CD1c-positive myeloid dendritic cell (primary cell): ENCODE results near the gene RUVBL1.

ENCODE experiments used
- DNase-seq: peaks from one replicate; pipeline ENCODE4 v3.0.0-alpha.2; 2016; ENCODE audit errors: extremely low spot score

The RUVBL1 gene

DNA sequence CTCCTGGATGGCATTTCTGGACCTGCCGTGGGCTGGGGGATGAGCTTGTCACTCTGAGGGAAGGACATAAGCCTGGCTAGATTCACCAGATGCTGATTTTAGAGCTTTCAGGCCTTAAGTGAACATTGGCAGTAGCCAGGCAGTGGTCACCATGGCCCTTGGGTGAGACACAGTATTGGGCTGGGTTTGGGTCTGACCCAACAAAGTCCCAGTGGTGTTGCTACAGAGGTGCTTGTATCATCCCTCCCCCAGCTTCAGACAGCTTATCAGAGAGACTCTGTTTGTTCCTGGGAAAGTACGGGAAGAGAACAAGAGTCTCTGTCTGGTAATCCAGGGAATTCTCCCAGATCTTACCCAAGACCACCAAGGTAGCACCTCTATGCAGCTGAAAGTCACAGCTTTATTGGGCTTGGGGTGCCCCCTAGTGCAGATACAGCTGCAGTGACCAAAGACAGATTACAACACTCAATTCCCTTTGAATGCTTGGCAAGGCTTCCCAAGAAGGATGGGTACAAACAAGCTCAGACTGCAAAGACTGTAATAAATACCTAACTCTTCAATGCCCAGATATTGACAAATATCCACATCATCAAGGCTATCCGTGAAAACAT, 9.8 kb upstream of the RUVBL1 start:
- DNase-seq, result peak; percentile 49

DNA sequence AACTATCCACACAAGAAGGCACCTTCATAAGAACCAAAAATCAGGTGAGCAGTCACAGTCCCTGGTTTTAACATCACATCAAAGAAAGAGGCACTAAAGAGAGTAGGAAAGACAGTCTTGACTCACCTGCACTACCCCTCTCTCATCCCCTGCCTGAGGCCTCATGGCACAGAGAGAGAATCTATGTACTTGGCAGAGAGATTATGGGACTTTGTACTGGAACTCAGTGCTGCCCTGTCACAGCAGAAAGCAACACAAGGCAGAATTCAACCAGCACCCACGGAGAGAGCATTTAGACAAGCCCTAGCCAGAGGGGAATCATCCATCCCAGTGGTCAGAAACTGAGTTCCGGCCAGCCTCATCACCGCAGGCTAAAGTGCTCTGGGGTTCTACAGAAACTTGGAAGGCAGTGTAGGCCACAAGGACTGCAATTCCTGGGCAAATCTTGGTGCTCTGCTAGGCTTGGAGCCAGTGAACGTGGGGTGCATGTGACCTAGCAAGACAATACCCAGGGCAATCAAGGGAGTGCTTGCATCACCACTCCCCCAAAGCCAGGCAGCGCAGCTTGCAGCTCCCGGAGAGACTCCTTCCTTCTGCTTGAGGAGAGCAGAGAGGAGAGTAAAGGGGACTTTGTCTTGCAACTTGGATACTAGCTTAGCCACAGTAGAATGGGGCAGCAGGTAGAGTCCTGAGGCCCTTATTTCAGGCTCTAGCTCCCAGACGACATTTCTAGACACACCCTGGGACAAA, 8.5 kb upstream of the RUVBL1 start:
- no peak for DNase-seq

DNA sequence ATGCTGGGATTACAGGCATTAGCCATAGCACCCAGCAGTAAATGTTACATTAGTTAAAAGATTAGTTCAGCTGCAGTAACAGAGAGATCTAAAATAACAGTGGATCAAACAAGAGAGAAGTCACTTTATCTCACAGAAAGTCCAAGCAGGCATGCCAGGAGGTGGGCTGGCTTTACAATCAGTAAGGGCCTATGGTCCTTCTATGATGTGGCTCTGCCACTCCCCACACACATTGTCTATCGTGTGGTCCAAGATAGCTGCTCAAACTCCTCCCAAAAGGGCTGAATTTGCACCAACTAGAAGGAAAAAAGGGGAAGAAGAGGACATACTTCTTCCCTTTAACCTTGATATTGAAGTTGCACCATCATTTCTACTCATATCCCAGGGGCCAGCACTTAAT, 4.6 kb upstream of the RUVBL1 start:
- DNase-seq, result no peak

DNA sequence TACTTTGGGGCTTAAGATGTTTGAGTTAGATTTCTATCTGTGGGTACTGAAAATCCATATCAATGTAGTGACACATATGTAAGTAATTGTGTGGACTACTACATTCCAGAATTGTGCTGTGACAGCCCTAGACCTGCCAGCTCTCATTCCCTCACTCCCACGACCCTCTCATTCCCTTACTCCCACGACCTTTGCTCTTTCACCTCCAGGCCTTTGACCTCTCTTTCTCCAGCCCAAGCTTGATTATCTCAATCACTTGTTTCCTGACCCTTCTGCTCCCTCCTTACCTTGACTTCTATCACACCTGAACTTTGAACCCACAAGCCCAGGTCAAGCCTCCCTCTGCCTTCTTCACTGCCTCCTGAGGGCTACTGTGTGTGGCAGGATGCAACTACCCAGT, 3.6 kb upstream of the RUVBL1 start:
- DNase-seq, result no peak

DNA sequence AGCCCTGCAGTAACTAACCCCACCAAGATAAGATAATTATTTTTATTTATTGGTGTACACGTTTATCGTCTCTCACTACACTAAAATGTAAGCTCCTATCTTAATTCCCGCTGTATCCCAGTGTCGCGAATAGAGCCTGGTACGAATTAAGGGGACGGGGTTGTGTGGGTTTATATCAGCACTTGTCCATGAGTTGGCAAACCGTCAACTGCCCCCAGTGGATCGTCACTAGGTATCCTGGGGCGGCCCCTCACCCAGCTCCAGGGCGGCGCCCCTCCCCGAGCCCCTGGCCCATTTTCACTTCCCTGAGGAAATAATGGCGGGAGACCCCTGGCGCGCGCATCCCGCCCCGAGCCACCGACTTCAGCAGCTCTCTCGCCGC, 465 bp downstream of the RUVBL1 start:
- no peak for DNase-seq

DNA sequence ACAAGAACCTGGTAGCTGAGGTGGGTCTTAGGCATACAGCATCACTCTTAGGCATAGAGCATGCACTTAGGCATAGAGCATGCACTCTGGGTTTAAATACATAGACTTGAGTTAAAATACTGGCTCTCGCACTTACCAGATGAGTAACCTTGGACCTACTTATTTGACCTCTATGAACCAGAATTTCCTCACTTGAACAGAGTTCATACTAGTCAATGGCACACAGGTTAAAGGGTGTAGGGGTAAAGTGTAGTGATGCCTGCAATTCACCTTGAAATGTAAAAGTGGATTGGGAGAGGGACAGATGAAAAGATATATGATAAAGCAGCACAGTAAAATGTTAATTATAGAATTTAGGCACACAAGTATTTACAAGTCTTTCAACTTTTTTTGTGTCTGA, 1.6 kb downstream of the RUVBL1 start:
- DNase-seq, result no peak

DNA sequence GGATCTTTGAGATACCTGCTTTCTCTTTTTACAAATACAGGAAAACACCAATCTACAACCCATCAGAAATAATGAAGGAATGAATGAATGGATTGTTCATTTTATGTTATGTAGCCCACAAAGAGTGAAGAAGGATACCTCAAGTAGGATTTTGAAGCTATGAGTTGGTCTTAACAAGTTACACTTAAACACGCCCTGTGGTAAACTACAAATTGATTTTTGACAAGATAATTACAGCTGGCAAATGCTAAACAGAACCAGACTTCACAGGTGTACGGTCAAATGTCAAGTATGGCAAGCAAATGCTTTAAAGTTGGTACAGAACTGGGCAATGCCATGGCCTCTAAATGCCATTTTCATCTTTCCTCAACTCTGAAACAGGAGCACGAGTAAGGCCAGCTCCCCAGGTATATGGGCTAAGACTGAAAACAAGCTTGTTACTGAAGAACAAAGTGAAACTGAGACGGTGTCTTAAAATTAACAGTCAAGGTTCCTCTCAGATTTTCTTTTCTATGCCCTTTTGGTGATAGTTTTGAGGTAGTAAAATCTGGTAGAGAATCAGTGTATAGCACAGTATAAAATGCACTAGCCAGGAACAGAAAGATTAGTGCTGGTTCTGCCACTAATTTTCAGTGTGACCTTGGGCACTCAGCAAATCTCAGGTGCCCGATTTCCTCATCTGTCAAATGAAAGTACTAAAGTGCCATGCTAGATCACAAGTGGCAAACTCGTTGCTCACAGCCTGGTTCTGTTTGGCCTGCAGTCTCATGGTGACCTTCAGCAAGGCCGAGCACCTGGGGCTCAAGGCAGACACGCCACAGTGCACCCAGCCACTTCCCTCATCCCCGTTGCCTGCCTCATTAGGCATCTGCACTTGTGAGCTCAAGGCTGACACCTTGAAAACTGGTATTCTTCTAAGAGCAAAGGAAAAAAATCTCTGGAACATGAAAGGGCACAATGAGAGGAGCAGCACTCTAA, 9.5 kb downstream of the RUVBL1 start:
- no peak for DNase-seq

DNA sequence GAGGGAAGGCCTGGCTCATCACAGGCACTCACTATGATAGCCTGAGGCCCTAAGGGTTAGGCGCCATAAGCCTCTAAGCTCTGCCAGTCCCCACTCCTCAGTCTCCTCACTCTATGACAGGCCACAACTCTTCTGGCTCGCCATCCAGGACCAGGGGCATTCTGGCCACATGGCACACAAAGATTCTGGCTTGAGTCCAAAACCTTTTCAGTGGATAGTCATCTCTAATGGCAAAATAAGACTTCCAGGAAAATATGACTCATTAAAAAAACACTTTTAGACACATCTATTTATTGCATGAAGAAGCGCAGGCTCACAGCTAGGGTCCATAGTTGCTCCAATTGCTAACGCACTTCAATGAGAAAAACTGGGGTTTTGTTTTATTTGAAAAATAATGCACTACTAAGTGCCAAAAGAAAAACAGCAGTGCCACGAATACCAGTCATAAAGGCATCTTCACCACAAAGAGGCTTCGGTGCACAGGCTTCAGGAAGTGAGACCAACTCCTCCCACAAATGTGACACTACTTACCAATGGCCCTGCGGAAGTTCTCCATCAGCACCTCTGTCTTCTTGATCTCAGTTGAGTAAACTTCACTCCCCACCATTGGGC, 11.1 kb downstream of the RUVBL1 start:
- DNase-seq, result peak; percentile 35

DNA sequence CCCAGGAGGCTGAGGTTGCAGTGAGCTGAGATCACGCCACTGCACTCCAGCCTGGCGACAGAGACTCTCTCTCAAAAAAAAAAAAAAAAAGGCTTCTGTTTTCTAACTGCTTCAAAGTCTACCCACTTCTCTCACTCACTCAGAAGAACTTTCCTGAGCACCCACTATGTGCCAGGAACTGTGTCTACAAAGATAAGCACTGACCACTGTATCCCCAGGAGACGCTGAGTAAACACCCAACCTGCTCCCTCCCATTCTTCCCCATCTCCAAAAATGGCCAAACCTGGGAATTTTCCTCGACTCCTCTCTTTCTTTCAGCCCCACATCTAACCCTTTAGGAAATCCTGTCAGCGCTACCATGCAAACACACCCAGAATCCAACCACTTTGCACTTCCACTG, 12.5 kb downstream of the RUVBL1 start:
- DNase-seq, result no peak

DNA sequence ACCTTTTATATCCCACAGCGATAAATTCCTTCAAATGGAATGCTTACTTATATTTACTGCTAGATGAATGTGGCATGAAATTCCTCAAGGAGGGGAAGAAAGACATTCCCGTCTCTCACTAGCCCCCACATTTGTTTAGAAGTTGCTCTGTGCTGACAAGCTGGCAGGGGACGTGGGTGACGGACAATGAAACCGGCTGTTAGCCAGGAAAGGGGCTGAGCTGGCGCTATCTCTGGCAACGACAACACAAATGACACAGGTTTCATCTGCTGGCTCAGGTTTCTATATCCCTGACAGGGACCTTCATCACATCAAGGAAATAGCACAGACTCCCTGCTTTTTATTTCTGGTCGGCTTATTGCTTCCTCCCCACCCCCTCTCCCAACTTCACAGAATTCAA, 15.8 kb downstream of the RUVBL1 start:
- DNase-seq, result no peak

DNA sequence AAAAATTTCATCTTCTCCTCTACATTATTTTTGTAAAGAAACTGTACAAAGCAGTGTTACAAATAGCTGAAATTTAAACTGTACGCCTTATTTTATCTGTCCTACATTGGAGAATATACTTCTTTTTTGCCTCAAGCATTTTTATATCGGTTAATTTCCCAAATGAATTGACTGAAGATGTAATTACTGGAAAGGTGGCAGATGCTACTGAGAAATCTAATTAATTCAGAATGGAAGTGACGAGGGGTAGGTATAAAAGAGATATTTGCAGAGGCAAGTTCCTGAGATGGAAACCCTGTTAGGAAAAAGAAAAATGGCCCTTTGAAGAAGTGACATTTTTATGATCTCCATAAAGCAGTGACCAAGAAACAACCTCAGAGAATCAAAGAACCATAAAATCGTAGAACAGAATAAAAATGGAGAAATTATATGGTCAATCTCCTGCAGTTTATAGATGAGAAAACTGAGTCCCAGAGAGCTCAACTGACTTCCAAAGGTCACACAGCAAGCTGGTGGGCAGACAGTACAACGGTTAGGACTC, 20.4 kb downstream of the RUVBL1 start:
- no peak for DNase-seq

DNA sequence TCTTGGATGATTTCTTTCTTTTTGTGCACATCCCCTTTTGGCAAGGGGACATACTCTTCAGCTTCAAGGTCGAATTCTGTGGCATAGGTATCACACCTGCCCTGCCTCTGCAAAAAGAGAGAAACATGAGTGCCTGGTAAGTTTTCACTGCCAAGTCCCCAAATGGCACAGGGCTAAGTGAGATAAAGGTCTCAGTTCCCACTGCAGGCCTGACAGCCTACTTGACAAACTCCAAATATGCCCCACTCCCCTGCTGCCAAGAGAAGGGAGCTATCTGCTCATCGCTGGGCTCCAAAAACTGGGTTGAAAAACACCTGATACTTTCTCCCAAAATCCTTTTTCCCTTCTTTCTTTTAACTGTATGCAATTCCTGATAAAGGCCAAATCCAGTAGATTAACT, 23.0 kb downstream of the RUVBL1 start:
- no peak for DNase-seq

DNA sequence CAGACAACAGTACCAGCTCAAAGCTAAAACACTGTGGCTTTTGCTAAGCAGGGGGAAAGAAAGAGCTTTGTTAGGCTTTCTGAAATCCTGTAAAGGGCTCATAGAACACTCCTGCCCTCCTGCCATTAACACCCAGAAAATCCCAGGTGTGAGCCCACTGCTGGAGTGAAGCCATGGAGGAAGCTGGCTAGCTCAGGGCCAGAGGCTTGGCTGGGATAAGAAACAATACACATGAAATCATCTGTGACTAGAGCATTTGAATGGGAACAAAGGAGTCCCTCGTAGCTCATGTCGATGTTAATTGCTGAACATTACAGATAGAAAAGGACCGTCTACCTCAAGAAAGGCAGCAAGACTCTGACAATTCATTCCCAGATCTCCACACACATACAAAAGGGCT, 23.5 kb downstream of the RUVBL1 start:
- DNase-seq, result no peak

DNA sequence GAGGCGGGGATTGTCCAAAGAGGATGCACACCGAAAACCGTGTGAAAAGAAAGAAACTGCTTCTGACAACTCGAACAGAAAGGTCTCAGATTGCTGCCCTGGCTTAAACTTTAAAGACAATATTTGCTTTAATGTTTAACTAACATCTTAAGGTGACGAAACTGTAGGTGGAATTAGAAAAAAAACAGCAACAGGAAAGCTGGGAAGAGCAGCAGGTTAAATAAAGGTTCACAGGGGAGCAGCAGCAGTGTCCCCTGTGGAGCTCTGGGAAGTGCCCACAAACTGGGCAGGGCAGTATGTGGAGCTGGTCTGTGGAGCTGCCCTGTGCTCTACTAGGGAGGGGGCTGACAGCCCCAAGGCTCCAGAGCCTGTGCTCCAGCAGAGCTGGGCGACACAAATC, 25.4 kb downstream of the RUVBL1 start:
- DNase-seq, result no peak

DNA sequence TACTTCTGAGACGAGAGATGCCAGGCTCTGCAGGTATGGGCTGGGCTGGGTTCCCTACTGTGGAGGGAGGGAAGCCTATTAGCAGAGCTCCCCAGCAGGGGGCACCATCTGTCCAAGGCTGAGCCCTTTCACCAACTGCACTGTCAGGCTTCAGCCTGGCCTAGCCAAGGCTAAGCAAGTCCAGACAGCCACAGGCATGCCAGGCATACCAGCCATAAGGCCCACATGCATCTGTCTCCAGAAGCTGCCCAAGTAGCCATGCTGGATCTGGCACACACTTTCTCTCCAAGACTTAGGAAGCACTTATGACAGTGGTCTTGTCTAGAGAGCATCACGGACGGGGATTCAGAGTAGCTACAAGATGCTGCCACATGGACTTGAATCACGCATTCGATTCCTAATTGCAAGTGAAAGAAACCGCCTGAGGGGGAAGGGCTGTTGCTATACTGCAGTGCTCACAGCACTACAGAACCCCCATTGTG, 28.3 kb downstream of the RUVBL1 start:
- DNase-seq, result peak; percentile 72

DNA sequence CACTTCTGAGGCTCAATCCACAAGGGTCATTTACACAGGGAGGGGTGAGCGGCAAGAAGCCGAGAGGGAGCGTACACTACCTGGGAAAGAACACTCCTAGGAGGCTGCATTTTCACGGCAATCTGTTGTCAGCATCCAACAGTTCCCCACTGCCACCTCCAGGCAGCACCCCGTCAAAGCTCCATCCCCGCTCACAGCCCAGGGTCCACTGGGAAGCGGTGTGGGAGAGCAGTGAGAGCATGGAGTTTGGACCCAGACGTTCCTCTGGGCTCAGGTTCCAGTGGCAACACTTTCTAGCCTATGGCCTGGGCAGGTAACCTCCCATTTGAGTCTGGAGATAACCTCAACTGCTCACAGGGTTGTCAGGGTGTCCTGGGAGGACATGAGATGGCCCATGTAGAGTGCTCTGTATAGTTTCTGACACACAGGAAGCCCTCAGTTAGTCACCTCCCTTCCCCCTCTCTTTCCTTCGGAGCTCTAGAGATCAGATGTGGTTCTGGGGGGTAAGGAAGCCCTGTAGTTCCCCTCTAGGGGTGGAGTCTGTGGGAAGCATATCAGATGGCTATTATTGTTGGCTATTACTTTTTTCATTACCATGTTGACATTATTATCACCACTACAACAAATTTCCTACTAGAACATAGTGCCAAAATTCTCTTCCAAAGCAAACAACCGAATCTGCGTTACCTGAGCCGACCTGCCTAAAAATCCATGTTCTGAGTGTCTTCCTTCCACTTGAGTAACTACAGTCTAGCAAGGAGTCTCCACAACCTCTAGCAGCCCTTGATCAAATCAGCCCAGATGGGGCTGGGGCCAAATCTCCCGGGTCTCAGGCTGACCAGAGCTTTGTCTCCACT, 29.1 kb downstream of the RUVBL1 start:
- DNase-seq, result no peak

DNA sequence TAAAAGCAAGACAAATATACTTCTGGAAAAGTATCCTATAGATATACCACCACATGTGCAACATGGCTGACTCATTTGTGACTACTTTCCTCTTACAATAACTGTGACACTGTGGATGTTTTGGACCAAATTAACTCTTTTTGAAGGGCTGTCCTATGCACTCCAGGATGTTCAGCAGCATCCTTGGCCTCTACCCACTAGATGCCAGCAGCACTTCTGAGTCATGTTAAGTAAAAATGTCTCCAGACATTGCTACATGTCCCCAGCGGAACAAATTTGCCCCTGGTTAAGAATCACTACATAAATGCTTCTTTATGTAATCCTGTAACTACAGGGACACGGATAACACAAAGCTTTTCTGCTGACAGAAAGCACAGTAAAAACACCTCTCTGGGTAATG, 32.0 kb downstream of the RUVBL1 start:
- no peak for DNase-seq

DNA sequence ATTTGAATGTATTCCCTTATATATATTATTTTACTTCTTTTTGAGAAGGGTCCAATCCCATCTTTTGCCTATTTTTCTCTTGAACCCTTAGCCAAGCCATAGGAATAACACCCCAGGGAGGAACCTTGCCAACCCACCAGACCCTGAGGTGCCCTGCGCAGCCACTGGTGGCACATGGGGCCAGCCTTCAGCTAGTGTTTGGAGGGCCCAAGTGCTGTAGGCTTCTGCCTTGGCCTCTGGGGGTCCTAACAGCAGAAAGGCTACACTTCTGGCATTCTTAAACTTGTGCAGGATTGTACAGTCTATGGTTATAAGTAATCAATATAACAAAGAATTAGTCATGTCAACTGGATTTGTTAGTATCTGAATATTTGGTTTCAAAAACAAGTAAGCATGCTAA, 34.5 kb downstream of the RUVBL1 start:
- DNase-seq, result no peak

DNA sequence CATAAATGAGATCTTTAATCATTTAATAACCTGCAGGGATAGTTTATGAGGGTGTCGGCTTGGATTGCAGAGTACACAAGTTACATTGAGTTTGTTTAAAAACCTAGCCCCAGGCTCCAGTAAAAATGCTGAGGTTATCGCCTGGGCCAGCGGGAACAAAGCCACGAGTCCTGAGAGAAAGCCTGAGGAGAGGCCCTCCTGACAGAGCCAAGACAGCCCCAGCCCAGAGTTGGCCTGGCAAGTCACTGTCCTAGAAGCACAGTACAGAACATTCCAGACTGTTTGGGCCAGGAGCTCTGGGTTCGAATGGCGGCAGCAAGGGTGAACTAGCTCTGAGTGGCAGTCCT, 39.0 kb downstream of the RUVBL1 start:
- no peak for DNase-seq

DNA sequence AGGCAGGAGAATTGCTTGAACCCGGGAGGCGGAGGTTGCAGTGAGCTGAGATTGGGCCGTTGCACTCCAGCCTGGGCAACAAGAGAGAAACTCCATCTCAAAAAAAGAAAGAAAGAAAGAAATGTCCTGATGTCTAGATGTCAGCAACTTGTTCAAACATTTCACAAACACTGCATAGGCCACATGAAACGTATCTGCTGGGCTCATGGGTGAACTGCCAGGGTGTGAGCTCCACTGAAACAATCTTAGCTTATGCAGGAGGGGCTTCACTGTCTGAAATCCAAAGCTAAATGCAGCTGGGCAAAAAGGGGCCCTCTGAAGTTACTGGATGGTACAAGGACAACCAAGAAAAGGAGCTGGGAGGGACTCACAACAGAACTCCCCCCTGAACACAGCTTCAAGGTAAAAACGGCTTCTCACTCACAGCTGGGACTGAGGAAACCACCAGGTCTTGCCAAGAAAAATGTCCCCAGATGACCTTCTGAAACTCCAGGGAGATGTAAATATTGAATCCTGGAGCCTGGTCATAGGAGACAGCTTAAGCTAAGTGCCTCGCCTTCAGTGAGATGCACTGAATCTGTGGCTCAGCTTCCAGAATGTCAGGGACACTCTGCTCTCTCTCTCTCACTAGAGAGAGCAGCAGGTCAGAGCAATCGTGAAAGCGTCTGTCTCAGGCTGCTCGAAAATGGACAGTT, 39.5 kb downstream of the RUVBL1 start:
- DNase-seq, result no peak
